HAP-1 (cell line): ENCODE results near the gene RBBP4.

Experiments used
- DNase-seq, 2 experiments: peaks; one replicate each; pipeline ENCODE4 v3.0.0-alpha.2; 2016 to 2020; ENCODE audit warnings: low spot score in 2 of 2
- H3K27me3 ChIP-seq: fragments of 250-450 bp; sonication (Bioruptor Pico); 2 replicates; pipeline ENCODE4 v1.5.1; 2020; ENCODE audit warnings: low read depth, mild to moderate bottlenecking, moderate library complexity
- H3K36me3 ChIP-seq: fragments of 250-450 bp; sonication (Bioruptor Pico); replicated peaks from 2 replicates; pipeline ENCODE4 v1.5.1; 2020; ENCODE audit warnings: mild to moderate bottlenecking
- H3K4me1 ChIP-seq: fragments of 250-450 bp; sonication (Bioruptor Pico); 2 replicates; pipeline ENCODE4 v1.5.1; 2020; ENCODE audit warnings: mild to moderate bottlenecking
- H3K4me3 ChIP-seq: fragments of 250-450 bp; sonication (Bioruptor Pico); 2 replicates; pipeline ENCODE4 v1.5.1; 2020; ENCODE audit warnings: mild to moderate bottlenecking, moderate library complexity
- H3K9me3 ChIP-seq: fragments of 250-450 bp; sonication (Bioruptor Pico); 2 replicates; pipeline ENCODE4 v1.5.1; 2020; ENCODE audit warnings: mild to moderate bottlenecking, moderate library complexity
- in situ Hi-C: fragments of 300-500 bp; cut with MboI; formaldehyde crosslinking; loops from 3 replicates; pipeline ENCODE4 v1.14.3; 2020; ENCODE audit warnings: low sequenced_read_pairs, inconsistent platforms, mixed read lengths

RBBP4 gene

DNA sequence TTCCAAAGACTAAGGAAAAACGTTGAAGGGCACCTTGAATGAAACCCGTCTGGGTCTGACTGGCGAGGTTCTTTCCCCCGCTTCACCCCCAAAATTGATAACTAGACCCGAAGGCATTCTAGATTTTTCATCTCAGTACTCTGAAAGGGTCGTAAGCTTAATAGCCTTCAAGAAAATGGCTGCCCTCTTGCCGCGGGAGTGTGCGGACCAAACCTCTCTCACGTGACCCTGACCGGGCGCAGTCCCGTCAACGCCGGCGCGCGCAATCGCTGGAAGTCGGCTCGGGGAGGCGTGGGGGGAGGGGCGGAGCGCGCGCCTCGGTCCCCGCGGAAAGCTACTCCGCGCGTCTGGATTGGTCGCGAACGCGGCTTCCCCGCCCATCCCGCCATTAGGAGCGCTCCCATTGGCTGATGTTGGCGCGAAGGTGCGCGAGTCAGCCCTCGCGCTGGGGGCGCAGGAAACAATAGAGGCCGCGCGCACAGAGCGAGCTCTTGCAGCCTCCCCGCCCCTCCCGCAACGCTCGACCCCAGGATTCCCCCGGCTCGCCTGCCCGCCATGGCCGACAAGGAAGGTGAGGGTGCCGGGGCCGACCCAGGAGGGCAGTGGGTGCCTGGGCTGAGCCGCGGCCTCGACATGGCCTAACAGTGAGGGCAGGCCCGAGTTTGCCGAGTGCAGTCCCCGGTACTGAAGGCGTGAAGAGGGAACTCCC lies at the start of gene RBBP4:
Gene RBBP4, plus strand, starts transcription at position 457 of the 709 bp plus-strand sequence. Its CDS starts 99 bp downstream, at position 556.
- H3K36me3 ChIP-seq: peaks cover 54% of the 10 kb centered on the region
- peak; percentile 92 to 98 for DNase-seq
- H3K4me3 ChIP-seq: peak within 1 kb of the TSS; percentile 85
- H3K9me3 ChIP-seq: no peaks in the 10 kb centered on the region
- peaks cover 25% of the 10 kb centered on the region for H3K4me1 ChIP-seq
- in situ Hi-C loops: no loop called here
- H3K27me3 ChIP-seq: no peaks in the 10 kb centered on the region

DNA sequence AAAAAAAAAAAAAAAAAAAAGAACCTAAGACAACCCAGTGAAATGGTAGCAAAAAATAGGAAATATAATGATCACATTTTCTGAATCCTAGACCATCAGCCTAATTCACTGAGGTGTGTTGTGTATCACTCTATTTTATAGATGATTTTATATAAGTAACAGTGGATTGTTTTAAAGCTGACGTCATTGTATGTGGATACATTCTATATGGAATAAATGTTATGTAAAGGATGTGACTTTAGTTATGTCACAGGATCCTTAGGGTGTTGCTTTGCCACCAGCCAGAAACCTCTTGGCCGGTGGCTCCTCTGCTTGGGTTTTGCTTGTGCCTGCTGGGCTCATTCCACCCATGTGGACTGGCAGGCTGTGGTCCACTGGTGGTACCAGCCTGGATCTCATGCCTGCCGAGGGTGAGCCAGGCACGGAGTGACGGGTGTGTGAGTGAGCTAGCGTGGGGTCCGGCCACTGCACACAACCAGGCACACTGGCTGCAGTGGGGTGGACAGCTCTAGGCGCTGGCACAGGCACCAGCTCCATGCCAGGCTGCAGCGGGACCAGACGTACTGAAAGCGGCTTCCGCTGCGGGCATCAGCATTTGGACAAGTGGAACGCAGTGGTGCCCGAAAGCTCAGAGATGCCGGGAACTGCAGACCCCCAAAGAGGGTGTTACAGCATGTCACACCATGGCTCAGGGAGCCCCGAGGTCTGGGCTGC lies 45.1 kb upstream of the RBBP4 start:
- no peaks in the 10 kb centered on the region for H3K9me3 ChIP-seq
- no peaks in the 10 kb centered on the region for H3K4me1 ChIP-seq
- no peaks in the 10 kb centered on the region for H3K36me3 ChIP-seq
- no peak overlapping the region for H3K4me3 ChIP-seq
- no peaks in the 10 kb centered on the region for H3K27me3 ChIP-seq
- in situ Hi-C loops: no loop called here
- no peak for DNase-seq

DNA sequence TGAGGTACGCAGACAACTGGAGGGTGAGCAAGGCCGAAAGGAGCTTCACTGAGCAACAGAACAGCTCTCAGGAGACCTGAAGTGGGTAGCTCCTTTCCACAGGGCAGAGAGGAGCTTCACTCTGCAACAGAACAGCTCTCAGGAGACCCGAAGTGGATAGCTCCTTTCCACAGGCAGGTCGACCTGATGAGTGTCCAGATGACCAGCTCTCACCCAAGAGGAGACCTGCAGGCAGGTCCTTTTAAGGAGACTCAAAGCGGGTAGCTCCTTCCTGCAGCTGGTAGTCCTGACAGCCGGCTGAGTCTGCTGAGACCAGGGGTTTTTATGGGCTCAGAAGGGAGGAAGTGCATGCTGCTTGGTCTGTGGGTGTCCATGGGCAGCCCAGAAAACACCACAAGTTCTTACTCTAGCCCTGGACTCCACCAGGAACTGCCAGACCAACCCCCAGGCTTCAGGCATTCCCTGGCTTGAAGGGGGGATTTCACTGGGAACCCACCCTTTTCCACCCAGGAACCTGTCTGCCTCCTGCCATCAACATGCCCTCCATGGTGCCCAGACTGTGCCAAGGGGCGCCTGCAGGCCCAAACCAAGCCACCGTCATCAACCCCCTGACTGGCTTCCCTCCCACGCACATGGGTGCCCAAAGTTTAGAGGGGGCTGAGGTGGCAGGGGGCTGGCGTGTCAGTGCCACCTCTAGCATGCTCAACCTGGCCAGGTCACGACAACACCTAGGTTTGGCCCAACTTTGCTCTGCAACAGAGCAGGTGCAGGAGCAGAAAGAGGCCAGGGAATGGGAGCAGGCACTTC lies 44.2 kb upstream of the RBBP4 start:
- H3K4me1 ChIP-seq: peaks cover 4% of the 10 kb centered on the region; the same call in 1 of the 2 replicates
- in situ Hi-C loops: no loop called here
- no peaks in the 10 kb centered on the region for H3K36me3 ChIP-seq
- H3K4me3 ChIP-seq: no peak overlapping the region
- H3K27me3 ChIP-seq: no peaks in the 10 kb centered on the region
- no peak for DNase-seq
- H3K9me3 ChIP-seq: no peaks in the 10 kb centered on the region

DNA sequence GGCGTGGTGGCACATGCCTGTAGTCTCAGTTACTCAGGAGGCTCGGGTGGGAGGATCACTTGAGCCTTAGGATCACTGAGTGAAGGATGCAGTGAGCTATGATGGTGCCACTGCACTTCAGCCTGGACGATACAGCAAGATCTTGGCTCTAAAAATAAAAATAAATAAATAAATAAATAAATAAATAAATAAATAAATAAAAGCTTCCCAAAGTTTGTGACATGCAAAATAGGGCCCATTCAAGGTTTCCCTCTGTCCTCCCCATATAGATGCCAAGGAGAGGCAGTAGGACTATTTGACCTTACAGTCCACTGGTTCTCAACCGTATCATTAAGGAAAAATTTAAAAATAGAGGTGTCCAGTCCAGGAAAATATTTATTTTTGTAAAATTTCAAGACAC lies 41.8 kb upstream of the RBBP4 start:
- no peaks in the 10 kb centered on the region for H3K9me3 ChIP-seq
- no peak for DNase-seq
- in situ Hi-C loops: no loop called here
- H3K4me1 ChIP-seq: peaks cover 10% of the 10 kb centered on the region
- H3K36me3 ChIP-seq: no peaks in the 10 kb centered on the region
- H3K4me3 ChIP-seq: no peak overlapping the region
- no peaks in the 10 kb centered on the region for H3K27me3 ChIP-seq

DNA sequence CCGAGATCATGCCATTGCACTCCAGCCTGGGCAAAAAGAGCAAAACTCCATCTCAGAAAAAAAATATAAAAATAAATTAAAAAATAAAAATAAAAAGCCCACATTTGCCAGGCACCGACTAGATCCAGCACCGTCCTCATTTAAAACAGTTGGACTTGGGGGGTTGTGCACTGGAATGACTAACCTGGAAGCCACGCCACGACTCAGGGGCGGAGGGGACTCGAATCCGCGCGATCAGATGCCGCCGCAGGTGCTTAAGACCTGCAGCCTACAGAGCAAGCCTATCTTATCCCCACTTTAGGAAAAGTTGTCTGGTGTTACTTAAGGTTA lies 39.2 kb upstream of the RBBP4 start:
- Histone ChIP-seq H3K4me3 (peak overlapping the region; percentile 43), H3K36me3 (no peaks in the 10 kb centered on the region), H3K27me3 (no peaks in the 10 kb centered on the region), H3K4me1 (peaks cover 10% of the 10 kb centered on the region), H3K9me3 (no peaks in the 10 kb centered on the region)
- in situ Hi-C loops: no loop called here
- no peak for DNase-seq

DNA sequence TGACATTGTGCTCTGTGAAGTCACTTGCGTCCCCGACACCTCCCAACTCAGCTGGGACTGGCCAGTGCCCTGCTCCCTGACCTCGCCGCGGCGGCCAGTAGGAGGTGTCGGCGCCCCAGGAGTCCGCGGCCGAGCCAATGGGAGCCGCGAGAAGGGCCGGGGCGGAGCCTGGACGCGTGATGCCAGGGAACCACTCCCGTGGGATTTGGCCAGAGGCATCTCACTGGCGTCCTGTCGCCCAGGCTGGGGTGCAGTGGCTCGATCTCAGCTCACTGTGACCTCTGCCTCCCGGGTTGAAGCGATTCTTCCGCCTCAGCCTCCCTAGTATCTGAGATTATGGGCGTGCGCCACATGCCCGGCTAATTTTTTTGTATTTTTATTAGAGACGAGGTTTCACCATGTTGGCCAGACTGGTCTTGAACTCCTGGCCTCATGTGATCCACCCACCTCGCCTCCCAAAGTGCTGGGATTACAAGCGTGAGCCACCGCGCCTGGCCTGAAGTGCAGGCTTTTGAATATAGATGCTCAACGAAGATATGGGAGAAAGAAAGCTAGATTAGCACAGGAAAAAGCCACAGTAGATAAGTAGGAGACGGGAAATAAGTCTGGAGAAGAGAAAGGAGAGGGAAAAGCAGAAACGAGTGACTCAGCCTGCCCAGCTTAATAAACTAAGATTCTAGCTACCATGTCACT lies 38.7 kb upstream of the RBBP4 start:
- Histone ChIP-seq H3K4me3 (peak overlapping the region; percentile 43), H3K9me3 (no peaks in the 10 kb centered on the region), H3K36me3 (no peaks in the 10 kb centered on the region), H3K4me1 (peaks cover 10% of the 10 kb centered on the region), H3K27me3 (no peaks in the 10 kb centered on the region)
- in situ Hi-C loops: no loop called here
- peak; percentile 85 to 95 for DNase-seq

DNA sequence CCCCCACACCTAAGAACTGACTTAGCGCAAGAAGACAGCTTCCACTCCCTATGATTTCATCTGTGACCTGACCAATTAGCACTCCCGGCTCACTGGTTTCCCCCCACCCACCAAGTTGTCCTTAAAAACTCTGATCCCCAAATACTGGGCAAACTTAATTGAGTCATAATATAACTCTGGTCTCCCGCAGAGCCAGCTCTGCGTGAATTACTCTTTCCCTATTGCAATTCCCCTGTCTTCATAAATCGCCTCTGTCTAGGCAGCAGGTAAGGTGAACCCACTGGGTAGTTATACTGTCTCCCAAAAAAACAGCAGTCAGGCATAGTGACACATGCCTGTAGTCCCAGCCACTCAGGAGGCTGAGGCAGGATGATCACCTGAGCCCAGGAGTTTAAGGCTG lies 37.5 kb upstream of the RBBP4 start:
- H3K4me3 ChIP-seq: no peak overlapping the region
- H3K9me3 ChIP-seq: no peaks in the 10 kb centered on the region
- H3K36me3 ChIP-seq: no peaks in the 10 kb centered on the region
- no peak for DNase-seq
- in situ Hi-C loops: no loop called here
- H3K4me1 ChIP-seq: peaks cover 10% of the 10 kb centered on the region
- H3K27me3 ChIP-seq: no peaks in the 10 kb centered on the region

DNA sequence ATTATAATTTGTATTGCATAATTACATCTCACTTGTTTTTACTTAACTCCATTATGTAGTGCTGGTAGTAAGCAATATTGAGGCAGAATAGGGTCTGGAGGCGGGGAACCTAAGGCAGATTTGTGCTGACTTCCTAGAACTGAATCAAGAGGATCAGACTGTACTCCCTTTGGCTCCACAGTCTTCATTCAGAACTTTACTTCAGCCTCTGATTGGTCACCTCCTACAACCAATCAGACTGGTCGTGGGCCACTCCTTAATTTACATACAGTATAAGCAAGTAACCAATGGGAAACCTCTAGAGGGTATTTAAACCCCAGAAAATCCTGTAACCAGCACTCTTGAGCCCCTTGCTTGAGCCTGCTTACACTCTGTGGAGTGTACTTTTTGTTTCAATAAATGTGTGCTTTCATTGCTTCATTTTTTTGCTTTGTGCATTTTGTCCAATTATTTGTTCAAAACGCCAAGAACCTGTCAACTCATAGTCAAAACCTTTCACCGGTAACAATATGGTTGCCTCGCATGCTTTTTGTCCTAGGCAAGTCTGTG lies 32.3 kb upstream of the RBBP4 start:
- no peak overlapping the region for H3K4me3 ChIP-seq
- peak; percentile 27 to 40 for DNase-seq
- no peaks in the 10 kb centered on the region for H3K4me1 ChIP-seq
- in situ Hi-C loops: no loop called here
- no peaks in the 10 kb centered on the region for H3K27me3 ChIP-seq
- H3K9me3 ChIP-seq: no peaks in the 10 kb centered on the region
- H3K36me3 ChIP-seq: peaks cover 4% of the 10 kb centered on the region; the same call in 1 of the 2 replicates

DNA sequence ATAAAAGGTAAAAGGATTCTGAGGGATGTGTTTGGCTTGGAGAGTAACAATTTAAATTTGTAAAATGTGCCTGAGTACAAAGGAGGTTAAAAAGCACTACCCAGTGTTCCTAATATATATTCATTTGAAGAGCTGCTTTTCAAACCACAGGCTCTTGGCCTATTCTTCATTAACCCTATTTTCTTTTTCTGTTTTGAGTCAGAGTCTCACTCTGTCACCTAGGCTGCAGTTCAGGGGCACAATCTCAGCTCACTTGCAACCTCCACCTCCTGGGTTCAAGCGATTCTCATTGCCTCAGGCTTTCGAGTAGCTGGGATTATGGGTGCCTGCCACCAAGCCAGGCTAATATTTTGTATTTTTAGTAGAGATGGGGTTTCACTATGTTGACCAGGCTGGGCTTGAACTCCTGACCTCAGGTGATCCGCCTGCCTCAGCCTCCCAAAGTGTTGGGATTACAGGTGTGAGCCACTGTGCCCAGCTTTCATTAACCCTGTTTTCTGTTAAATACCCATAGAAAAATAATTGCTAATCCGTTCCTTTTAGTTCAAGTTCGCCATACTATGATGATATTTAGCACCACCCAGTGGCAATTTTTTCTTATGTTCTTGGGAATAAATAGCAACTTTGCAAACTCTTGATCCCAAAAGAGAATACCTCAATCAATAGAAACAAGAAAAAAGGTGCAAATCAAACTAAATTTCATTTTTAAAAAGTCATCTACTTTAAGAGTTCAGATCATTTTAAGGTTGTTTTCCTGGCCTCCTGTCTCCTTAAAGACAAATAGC lies 31.1 kb upstream of the RBBP4 start:
- Histone ChIP-seq H3K4me3 (no peak overlapping the region), H3K9me3 (no peaks in the 10 kb centered on the region), H3K4me1 (no peaks in the 10 kb centered on the region), H3K36me3 (peaks cover 9% of the 10 kb centered on the region), H3K27me3 (no peaks in the 10 kb centered on the region)
- in situ Hi-C loops: no loop called here
- DNase-seq: no peak

DNA sequence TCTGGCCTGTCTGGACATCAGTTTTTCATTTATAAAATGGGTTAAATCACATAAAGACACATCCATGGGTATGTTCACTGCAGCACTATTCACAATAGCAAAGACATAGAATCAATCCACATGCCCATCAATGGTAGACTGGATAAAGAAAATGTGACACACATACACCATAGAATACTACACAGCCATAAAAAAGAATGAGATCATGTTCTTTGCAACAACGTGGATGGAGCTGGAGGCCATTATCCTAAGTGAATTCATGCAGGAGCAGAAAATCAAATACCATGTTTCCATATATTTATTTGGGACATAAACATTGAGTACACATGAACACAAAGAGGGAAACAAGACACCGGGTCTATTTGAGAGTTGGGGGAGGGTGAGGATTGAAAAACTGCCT lies 28.8 kb upstream of the RBBP4 start:
- in situ Hi-C loops: no loop called here
- Histone ChIP-seq H3K4me3 (no peak overlapping the region), H3K9me3 (no peaks in the 10 kb centered on the region), H3K27me3 (no peaks in the 10 kb centered on the region), H3K4me1 (no peaks in the 10 kb centered on the region), H3K36me3 (peaks cover 20% of the 10 kb centered on the region)
- DNase-seq: no peak

DNA sequence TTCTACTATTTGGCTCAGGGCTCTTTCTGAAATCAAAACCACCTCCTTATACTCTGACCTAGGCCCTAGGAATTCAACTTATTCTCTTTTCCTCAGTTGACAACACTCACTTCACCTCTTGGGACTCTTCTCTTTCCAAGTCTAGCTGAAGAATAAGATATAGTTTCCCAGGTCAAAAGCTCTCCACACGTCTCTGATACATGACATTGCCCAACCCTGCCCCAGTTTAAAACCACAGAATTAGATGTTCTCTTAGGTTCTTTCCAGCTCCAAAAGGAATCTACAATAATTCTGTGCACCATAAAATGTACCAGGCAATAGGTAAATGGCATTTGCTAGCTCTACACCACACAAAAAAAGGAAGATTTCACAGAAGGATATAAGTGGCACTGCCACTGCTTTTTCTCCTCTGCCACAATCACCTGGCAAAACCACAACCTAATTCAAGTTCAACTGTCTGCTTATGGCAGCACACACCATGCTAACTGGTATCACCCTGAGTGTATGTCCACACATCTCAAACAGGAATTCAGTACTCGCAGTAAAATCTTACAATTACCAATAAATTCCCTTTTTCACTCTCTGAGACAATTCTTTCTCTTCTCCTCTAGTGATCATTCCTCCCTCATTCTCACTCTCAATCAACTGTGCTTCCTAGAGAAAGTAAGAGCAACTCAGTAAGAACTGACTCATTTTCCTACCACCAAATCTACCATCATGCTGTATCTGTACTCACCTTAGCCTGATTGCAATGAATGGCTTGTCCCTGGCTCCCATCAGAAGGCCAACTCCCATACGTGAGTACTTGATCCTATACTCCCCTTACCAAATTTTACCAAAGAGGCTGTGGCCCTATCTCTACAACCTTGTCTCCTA lies 28.0 kb upstream of the RBBP4 start:
- no peak for DNase-seq
- no peaks in the 10 kb centered on the region for H3K9me3 ChIP-seq
- no peaks in the 10 kb centered on the region for H3K27me3 ChIP-seq
- no peaks in the 10 kb centered on the region for H3K4me1 ChIP-seq
- in situ Hi-C loops: no loop called here
- no peak overlapping the region for H3K4me3 ChIP-seq
- H3K36me3 ChIP-seq: peaks cover 29% of the 10 kb centered on the region

DNA sequence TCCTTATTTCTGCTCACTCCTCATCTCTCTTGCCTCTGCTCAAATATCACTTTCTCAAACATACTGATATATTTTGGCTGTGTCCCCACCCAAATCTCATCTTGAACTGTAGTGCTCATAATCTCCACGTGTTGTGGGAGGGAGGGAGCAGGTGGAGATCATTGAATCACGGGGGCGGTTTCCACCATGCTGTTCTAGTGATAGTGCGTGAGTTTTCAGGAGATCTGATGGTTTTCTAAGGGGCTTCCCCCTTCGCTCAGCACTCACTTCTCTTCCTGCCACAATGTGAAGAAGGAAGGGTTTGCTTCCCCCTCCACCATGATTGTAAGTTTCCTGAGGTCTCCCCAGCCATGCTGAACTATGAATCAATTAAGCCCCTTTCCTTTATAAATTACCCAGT lies 27.2 kb upstream of the RBBP4 start:
- H3K4me3 ChIP-seq: no peak overlapping the region
- in situ Hi-C loops: no loop called here
- no peak for DNase-seq
- H3K27me3 ChIP-seq: no peaks in the 10 kb centered on the region
- peaks cover 33% of the 10 kb centered on the region for H3K36me3 ChIP-seq
- H3K4me1 ChIP-seq: no peaks in the 10 kb centered on the region
- H3K9me3 ChIP-seq: no peaks in the 10 kb centered on the region
